ENCODE measurements around the gene SALL3. TPM values are rescaled to one million over a fixed set of nuclear protein-coding genes. Genes with fewer than 3 reads are reported as not detected.

Gene SALL3
- total RNA-seq (under 1 TPM in 1 of 7 donors, not detected in 6; 0.13 TPM), polyA plus RNA-seq (under 1 TPM in 1 of 2 donors, not detected in 1; 0.15 TPM)
- long read RNA-seq, donor 1: 0 reads
- long read RNA-seq, donor 2, partial matches to known transcripts: 0 of 1 reads
- long read RNA-seq, donor 2, other reads (novel, unspliced or antisense): 0 of 1 reads
- long read RNA-seq, donor 3: 0 reads

DNA sequence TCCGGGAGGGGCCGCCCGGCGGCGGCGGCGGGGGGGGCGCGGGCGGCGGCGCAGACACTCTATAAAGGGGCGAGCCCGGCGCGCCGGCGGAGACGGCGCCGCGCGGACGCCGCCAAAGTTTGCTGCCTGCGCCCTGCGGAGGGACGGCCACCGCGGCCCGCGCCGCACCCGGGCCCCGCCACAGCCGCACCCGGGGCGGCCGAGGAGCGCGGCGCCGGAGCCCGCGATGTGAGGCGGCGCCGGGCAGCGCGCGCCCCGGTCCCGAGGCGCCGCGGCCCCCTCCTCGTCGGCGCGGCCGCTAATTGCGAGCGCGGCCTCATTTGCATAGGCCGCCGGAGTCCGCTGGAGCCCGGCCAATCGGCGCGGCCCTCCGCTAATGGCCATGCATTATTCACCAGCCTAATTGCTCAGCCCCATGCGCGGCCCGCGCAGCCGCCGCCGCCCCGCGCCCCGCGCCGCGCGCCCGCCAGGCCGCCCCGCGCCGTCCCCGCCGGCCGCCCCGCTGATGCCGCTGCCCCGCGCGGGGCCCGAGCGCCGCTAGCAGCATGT is at the start of gene SALL3:
SALL3 (plus strand) TSS at position 89 of the 549 bp plus-strand sequence; CDS start at position 546, 457 bp downstream.
- Histone ChIP-seq H3K27me3 (peaks cover 2% of the 10 kb centered on the region), H3K4me3 (no peak within 1 kb of the TSS), H3K36me3 (no peaks in the 10 kb centered on the region), H3K9me3 (no peaks in the 10 kb centered on the region), H3K4me1 (ENCODE audit: insufficient read depth) (peaks cover 6% of the 10 kb centered on the region), H3K27ac (no peak within 1 kb of the TSS)
- intact Hi-C loops (cut with DNase I): no loop called here
- no peak for TF ChIP-seq POLR2A (IDR thresholded peaks at IDR 0.05)
- no peak for TF ChIP-seq EP300 (IDR thresholded peaks at IDR 0.05)
- no peak for TF ChIP-seq CTCF (IDR thresholded peaks at IDR 0.05)
- DNase-seq: no peak
- 2 to 3% (median 3%) methylated on average over 26 to 102 of the region's 102 CpGs for WGBS, 3 donors

- TF ChIP-seq CTCF (IDR thresholded peaks at IDR 0.05): no peak
- TF ChIP-seq POLR2A (IDR thresholded peaks at IDR 0.05): no peak
- no peak for TF ChIP-seq EP300 (IDR thresholded peaks at IDR 0.05)
- intact Hi-C loops (cut with DNase I): no loop called here
- Histone ChIP-seq H3K27ac (no peak overlapping the region), H3K9me3 (no peaks in the 10 kb centered on the region), H3K36me3 (no peaks in the 10 kb centered on the region), H3K4me1 (ENCODE audit: insufficient read depth) (no peaks in the 10 kb centered on the region), H3K4me3 (no peak overlapping the region), H3K27me3 (no peaks in the 10 kb centered on the region)
- no peak for DNase-seq
- WGBS, 3 donors: 57 to 59% (median 59%) methylated on average over 14 of the region's 14 CpGs
Measured at GRCh38 chr18:78932281-78932680, 47.3 kb upstream of the SALL3 start.

GRCh38 chr18:78934003-78934402 is 45.6 kb upstream of the SALL3 start:
- DNase-seq: no peak
- WGBS, 3 donors: 83 to 87% (median 85%) methylated on average over 22 of the region's 22 CpGs
- no peaks in the 10 kb centered on the region for H3K36me3 ChIP-seq
- TF ChIP-seq POLR2A (IDR thresholded peaks at IDR 0.05) (no peak), EP300 (IDR thresholded peaks at IDR 0.05) (no peak)
- H3K27me3 ChIP-seq: no peaks in the 10 kb centered on the region
- H3K4me3 ChIP-seq: no peak overlapping the region
- H3K4me1 ChIP-seq (ENCODE audit: insufficient read depth): no peaks in the 10 kb centered on the region
- no peaks in the 10 kb centered on the region for H3K9me3 ChIP-seq
- intact Hi-C loops (cut with DNase I): no loop called here
- H3K27ac ChIP-seq: no peak overlapping the region

DNA sequence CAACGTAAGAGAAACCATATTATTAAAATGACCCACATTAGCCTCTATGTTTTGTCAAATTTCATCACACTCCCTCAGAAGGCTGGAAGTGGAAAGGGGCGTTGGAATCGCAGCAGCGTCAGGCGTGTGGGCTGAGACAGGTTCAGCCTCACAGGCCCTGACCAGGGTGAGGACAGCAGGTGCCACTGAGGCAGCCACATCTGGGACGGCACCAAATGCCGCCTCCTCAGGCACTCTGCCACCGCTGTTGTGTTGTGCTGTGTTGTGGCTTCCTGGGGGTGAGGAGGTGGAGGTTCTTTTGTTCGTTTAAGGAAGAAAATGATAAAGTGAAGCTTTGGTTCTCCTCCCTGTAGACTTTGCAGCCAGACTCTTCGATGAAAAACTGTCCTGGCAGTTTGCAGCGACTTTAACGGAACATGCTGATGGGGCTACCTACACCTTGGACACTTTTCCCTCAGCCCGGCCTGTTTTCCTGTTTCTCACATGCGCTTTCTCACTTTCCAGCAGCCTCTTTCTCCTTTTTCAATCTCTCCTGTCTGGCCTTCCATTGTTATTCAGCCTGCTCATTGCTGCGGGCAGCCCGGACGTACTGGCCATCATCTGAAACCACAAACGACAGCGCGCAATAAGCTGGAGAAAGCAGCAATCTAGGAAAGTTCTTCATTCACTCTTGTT is 44.9 kb upstream of the SALL3 start:
- no peak for TF ChIP-seq POLR2A (IDR thresholded peaks at IDR 0.05)
- no peak for TF ChIP-seq EP300 (IDR thresholded peaks at IDR 0.05)
- TF ChIP-seq CTCF (IDR thresholded peaks at IDR 0.05): no peak

GRCh38 chr18:78935406-78935805 is 44.2 kb upstream of the SALL3 start:
- WGBS, 3 donors: 82 to 86% (median 83%) methylated on average over 9 of the region's 9 CpGs
- no peak for DNase-seq
- intact Hi-C loops (cut with DNase I): no loop called here
- Histone ChIP-seq H3K36me3 (no peaks in the 10 kb centered on the region), H3K9me3 (no peaks in the 10 kb centered on the region), H3K4me3 (no peak overlapping the region), H3K4me1 (ENCODE audit: insufficient read depth) (no peaks in the 10 kb centered on the region), H3K27me3 (no peaks in the 10 kb centered on the region), H3K27ac (no peak overlapping the region)
- TF ChIP-seq POLR2A (IDR thresholded peaks at IDR 0.05) (no peak), EP300 (IDR thresholded peaks at IDR 0.05) (no peak), CTCF (IDR thresholded peaks at IDR 0.05) (no peak)

More for the DNA sequence above, 44.9 kb upstream of the SALL3 start:
- Histone ChIP-seq H3K4me1 (ENCODE audit: insufficient read depth) (no peaks in the 10 kb centered on the region), H3K27ac (no peak overlapping the region), H3K36me3 (no peaks in the 10 kb centered on the region), H3K9me3 (no peaks in the 10 kb centered on the region), H3K27me3 (no peaks in the 10 kb centered on the region), H3K4me3 (no peak overlapping the region)
- intact Hi-C loops (cut with DNase I): no loop called here
- 74 to 78% (median 74%) methylated on average over 20 of the region's 20 CpGs for WGBS, 3 donors
- DNase-seq: no peak

Data from ovary (tissue), 10 donors.